IMR-90 (cell line): Measurements from ENCODE around the gene ASTN2. TPM values are rescaled to one million over a fixed set of nuclear protein-coding genes. Genes with fewer than 3 reads are reported as not detected.

Experiments
- ATAC-seq: fragments of 200-7000 bp; cut with Tn5 transposase; 2 replicates; pipeline ENCODE4 v1.9.1; 2020; ENCODE audit warnings: low read depth, mild to moderate bottlenecking, moderate library complexity
- BruUV-seq: library from RNA; stranded (reverse); fragments of 400-500 nt; replicated peaks from 2 replicates; lab custom pipeline; 2021; lab: Mats Ljungman, UMichigan
- CTCF ChIA-PET: fragments of 300-600 bp; formaldehyde crosslinking; extraction: SDS; loops from one replicate; lab custom pipeline; 2021; ENCODE audit warnings: antibody characterized with exemption; lab: Yijun Ruan, JAX
- POLR2A ChIA-PET: fragments of 300-600 bp; sonication (Branson Sonifier 250); formaldehyde crosslinking; loops from one replicate; lab custom pipeline; 2022; ENCODE audit warnings: antibody characterized with exemption; ENCODE audit not compliant: unreplicated experiment; lab: Charles Lee
- DNase-seq: peaks from one replicate; pipeline ENCODE4 v3.0.0; 2013
- H2AFZ ChIP-seq: replicated peaks from 2 replicates; pipeline ENCODE3; 2013; ENCODE audit warnings: low read length, mild to moderate bottlenecking; ENCODE audit not compliant: poor library complexity
- H2AK5ac ChIP-seq: 2 replicates; pipeline ENCODE4 v1.6.1; 2013; ENCODE audit warnings: low read depth, low read length, inconsistent platforms
- H2AK9ac ChIP-seq: replicated peaks from 2 replicates; pipeline ENCODE3; 2013; ENCODE audit warnings: mild to moderate bottlenecking, low read depth, low read length, moderate library complexity; ENCODE audit not compliant: poor library complexity
- H2BK120ac ChIP-seq: 2 replicates; pipeline ENCODE4 v1.6.1; 2013; ENCODE audit warnings: low read depth, low read length, inconsistent platforms
- H2BK15ac ChIP-seq: 3 replicates; pipeline ENCODE4 v1.6.1; 2013; ENCODE audit warnings: low read depth, low read length, inconsistent platforms
- H2BK20ac ChIP-seq: 2 replicates; pipeline ENCODE4 v1.6.1; 2013; ENCODE audit warnings: low read depth, mild to moderate bottlenecking, inconsistent platforms, low read length, moderate library complexity
- H2BK5ac ChIP-seq: 2 replicates; pipeline ENCODE4 v1.6.1; 2013; ENCODE audit warnings: mild to moderate bottlenecking, low read depth, low read length, inconsistent platforms; ENCODE audit not compliant: poor library complexity, severe bottlenecking
- H3K14ac ChIP-seq: replicated peaks from 2 replicates; pipeline ENCODE4 v1.6.1; 2013; ENCODE audit warnings: low read depth, low read length, inconsistent platforms
- H3K18ac ChIP-seq: 2 replicates; pipeline ENCODE4 v1.6.1; 2013; ENCODE audit warnings: low read depth, low read length, control low read depth
- H3K23ac ChIP-seq: 2 replicates; pipeline ENCODE4 v1.6.1; 2013; ENCODE audit warnings: low read depth, low read length, inconsistent platforms
- H3K27ac ChIP-seq: 2 replicates; pipeline ENCODE4 v1.5.1; 2013; ENCODE audit warnings: mild to moderate bottlenecking, control low read depth, low read length; ENCODE audit not compliant: insufficient read depth
- H3K27me3 ChIP-seq: 2 replicates; pipeline ENCODE4 v1.6.1; 2013; ENCODE audit warnings: low read length; ENCODE audit not compliant: control insufficient read depth, insufficient read depth
- H3K36me3 ChIP-seq: 2 replicates; pipeline ENCODE4 v1.6.1; 2013; ENCODE audit warnings: low read length, mixed read lengths; ENCODE audit not compliant: control insufficient read depth, insufficient read depth
- H3K4ac ChIP-seq: 2 replicates; pipeline ENCODE4 v1.6.1; 2013; ENCODE audit warnings: low read depth, low read length, inconsistent platforms
- H3K4me1 ChIP-seq: 2 replicates; pipeline ENCODE4 v1.6.1; 2013; ENCODE audit warnings: low read length, mixed read lengths; ENCODE audit not compliant: control insufficient read depth, insufficient read depth
- H3K4me2 ChIP-seq: 2 replicates; pipeline ENCODE4 v1.6.1; 2013; ENCODE audit warnings: low read depth, mild to moderate bottlenecking, control low read depth, low read length, moderate library complexity
- H3K4me3 ChIP-seq: 2 replicates; pipeline ENCODE4 v1.5.1; 2013; ENCODE audit warnings: low read depth, mild to moderate bottlenecking, control low read depth, low read length, moderate library complexity; ENCODE audit not compliant: insufficient read depth
- H3K56ac ChIP-seq: 2 replicates; pipeline ENCODE4 v1.6.1; 2013; ENCODE audit warnings: low read length, inconsistent platforms; ENCODE audit not compliant: insufficient read depth; ENCODE audit errors: extremely low read depth
- H3K79me1 ChIP-seq, 2 experiments: 2 replicates each; pipeline ENCODE4 v1.6.1; 2013; ENCODE audit warnings: low read length in 2 of 2, inconsistent platforms in 1 of 2, low read depth in 1 of 2
- H3K9ac ChIP-seq: 2 replicates; pipeline ENCODE4 v1.6.1; 2013; ENCODE audit warnings: low read depth, low read length, control low read depth
- H3K9me1 ChIP-seq: 2 replicates; pipeline ENCODE4 v1.6.1; 2013; ENCODE audit warnings: low read length, inconsistent platforms; ENCODE audit not compliant: insufficient read depth
- H3K9me3 ChIP-seq: 2 replicates; pipeline ENCODE4 v1.6.1; 2013; ENCODE audit warnings: low read length; ENCODE audit not compliant: control insufficient read depth, insufficient read depth
- H4K20me1 ChIP-seq: 2 replicates; pipeline ENCODE4 v1.6.1; 2013; ENCODE audit warnings: low read length, inconsistent platforms; ENCODE audit not compliant: insufficient read depth
- H4K5ac ChIP-seq: 2 replicates; pipeline ENCODE4 v1.6.1; 2013; ENCODE audit warnings: mild to moderate bottlenecking, low read depth, low read length, control low read depth
- H4K8ac ChIP-seq, 2 experiments: 2 replicates each; pipeline ENCODE4 v1.6.1; 2013; ENCODE audit warnings: low read depth in 2 of 2, low read length in 2 of 2, control low read depth in 1 of 2, inconsistent platforms in 1 of 2
- H4K91ac ChIP-seq: 2 replicates; pipeline ENCODE4 v1.6.1; 2013; ENCODE audit warnings: low read depth, low read length, inconsistent platforms; ENCODE audit not compliant: insufficient read depth
- BHLHE40 ChIP-seq: fragments of 150-350 bp; IDR thresholded peaks from 2 replicates; pipeline ENCODE4 v1.6.1; 2016; ENCODE audit warnings: mild to moderate bottlenecking, low read depth, low read length
- CEBPB ChIP-seq: IDR thresholded peaks from 2 replicates; pipeline ENCODE4 v1.6.1; 2012; ENCODE audit warnings: low read depth, low read length, improper control_type of control experiment
- CHD1 ChIP-seq: IDR thresholded peaks from 2 replicates; pipeline ENCODE4 v1.6.1; 2012; ENCODE audit warnings: low read depth, low read length, improper control_type of control experiment
- FOS ChIP-seq: fragments of 150-350 bp; IDR thresholded peaks from 2 replicates; pipeline ENCODE4 v1.6.1; 2016; ENCODE audit warnings: low read depth, low read length
- MAFK ChIP-seq: IDR thresholded peaks from 2 replicates; pipeline ENCODE4 v1.6.1; 2012; ENCODE audit warnings: low read depth, low read length, improper control_type of control experiment
- MAZ ChIP-seq: IDR thresholded peaks from 2 replicates; pipeline ENCODE4 v1.6.1; 2012; ENCODE audit warnings: low read depth, mild to moderate bottlenecking, low read length, improper control_type of control experiment, moderate library complexity, borderline replicate concordance
- MXI1 ChIP-seq: IDR thresholded peaks from 2 replicates; pipeline ENCODE4 v1.6.1; 2012; ENCODE audit warnings: low read depth, mild to moderate bottlenecking, low read length, moderate library complexity, borderline replicate concordance
- NFE2L2 ChIP-seq: fragments of 150-350 bp; IDR thresholded peaks from 2 replicates; pipeline ENCODE4 v1.6.1; 2016; ENCODE audit warnings: low read depth, mild to moderate bottlenecking, low read length
- POLR2A ChIP-seq: IDR thresholded peaks from 2 replicates; pipeline ENCODE4 v1.6.1; 2012; ENCODE audit warnings: mild to moderate bottlenecking, low read depth, low read length
- RAD21 ChIP-seq: IDR thresholded peaks from 2 replicates; pipeline ENCODE4 v1.6.1; 2012; ENCODE audit warnings: low read length, improper control_type of control experiment
- RCOR1 ChIP-seq: IDR thresholded peaks from 2 replicates; pipeline ENCODE4 v1.6.1; 2012; ENCODE audit warnings: mild to moderate bottlenecking, low read length, improper control_type of control experiment; ENCODE audit not compliant: insufficient replicate concordance
- RFX5 ChIP-seq: IDR thresholded peaks from 2 replicates; pipeline ENCODE4 v1.8.0; 2012; ENCODE audit warnings: low read depth, mild to moderate bottlenecking, low read length, moderate library complexity
- SMC3 ChIP-seq: fragments of 150-350 bp; IDR thresholded peaks from 2 replicates; pipeline ENCODE4 v1.6.1; 2016; ENCODE audit warnings: low read depth, mild to moderate bottlenecking, antibody characterized with exemption, low read length, moderate library complexity
- WGBS, 2 experiments: methylation state at CpG; one replicate each; pipeline versions ENCODE4 v1.1.5 to v1.1.7; 2013; ENCODE audit warnings: missing lambda C conversion rate in 2 of 2; ENCODE audit not compliant: insufficient read length in 1 of 2; ENCODE audit errors: extremely low coverage in 2 of 2; 5-methylcytosine and 5-hydroxymethylcytosine counted together
- dilution Hi-C: fragments of 300-500 bp; cut with HindIII; formaldehyde crosslinking; loops from one replicate; pipeline ENCODE4 v1.14.3; 2018; ENCODE audit warnings: low sequenced_read_pairs; ENCODE audit not compliant: unreplicated experiment
- in situ Hi-C: fragments of 300-500 bp; cut with MboI; formaldehyde crosslinking; loops from 3 replicates; pipeline ENCODE4 v1.14.3; 2019; ENCODE audit warnings: low sequenced_read_pairs, inconsistent platforms, mixed read lengths
- intact Hi-C: fragments of 100-400 bp; cut with micrococcal nuclease; formaldehyde crosslinking; loops from 2 replicates; pipeline ENCODE4 v1.10.0; 2022
- polyA plus RNA-seq, 3 experiments: library from polyadenylated mRNA; depleted of rRNA; stranded (reverse); fragments of >200 nt; gene quantifications; 2 replicates each; pipeline ENCODE4 v1.2.3, GENCODE V29; 2012; ENCODE audit warnings: low replicate concordance in 1 of 3
- total RNA-seq: library from RNA; depleted of rRNA; stranded (reverse); fragments of >200 nt; gene quantifications from 2 replicates; pipeline ENCODE4 v1.2.3, GENCODE V29; 2012
- TF ChIP-seq, protein P1 (sequence below): fragments of 150-350 bp; IDR thresholded peaks from 2 replicates; pipeline ENCODE4 v1.6.1; 2016; ENCODE audit warnings: low read depth, mild to moderate bottlenecking, low read length, moderate library complexity, borderline replicate concordance
- TF ChIP-seq, protein P2 (sequence below): fragments of 150-350 bp; IDR thresholded peaks from 2 replicates; pipeline ENCODE4 v1.6.1; 2017; ENCODE audit warnings: mild to moderate bottlenecking, antibody characterized with exemption, low read length, low read depth
- TF ChIP-seq, protein P3 (sequence below): conservative IDR thresholded peaks from 2 replicates; pipeline ENCODE4 v1.5.1; 2012; ENCODE audit warnings: mild to moderate bottlenecking, low read depth, low read length, improper control_type of control experiment

Gene ASTN2
- total and polyA plus RNA-seq, 2 of the 4 experiments (the other 2 are of a cell fraction), result 3.8 to 6.8 TPM

DNA sequence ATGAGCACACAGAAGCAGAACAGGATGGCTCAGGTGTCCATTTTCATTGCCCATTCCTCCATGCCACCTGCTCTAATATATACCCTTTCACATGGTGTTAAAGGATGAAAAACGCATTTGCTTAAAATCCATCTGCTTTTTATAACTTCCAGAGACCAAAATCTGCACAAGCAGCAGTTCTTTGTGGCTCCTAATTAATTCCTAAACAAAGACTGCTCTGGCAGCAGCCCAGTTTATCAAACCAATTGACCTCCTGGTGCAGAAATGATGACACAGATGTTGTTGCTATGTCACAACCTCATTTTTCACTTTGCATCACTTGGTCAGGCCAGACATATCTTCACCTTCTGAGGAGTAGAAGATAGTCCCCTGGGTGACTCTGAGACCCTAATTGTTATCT is 141.2 kb downstream of the ASTN2 start:
- no peaks in the 10 kb centered on the region for H3K27me3 ChIP-seq
- H4K91ac ChIP-seq, result no peak overlapping the region
- no peak for TF ChIP-seq RCOR1
- TF ChIP-seq RFX5, result no peak
- TF ChIP-seq CHD1, result no peak
- TF ChIP-seq, protein P1, sequence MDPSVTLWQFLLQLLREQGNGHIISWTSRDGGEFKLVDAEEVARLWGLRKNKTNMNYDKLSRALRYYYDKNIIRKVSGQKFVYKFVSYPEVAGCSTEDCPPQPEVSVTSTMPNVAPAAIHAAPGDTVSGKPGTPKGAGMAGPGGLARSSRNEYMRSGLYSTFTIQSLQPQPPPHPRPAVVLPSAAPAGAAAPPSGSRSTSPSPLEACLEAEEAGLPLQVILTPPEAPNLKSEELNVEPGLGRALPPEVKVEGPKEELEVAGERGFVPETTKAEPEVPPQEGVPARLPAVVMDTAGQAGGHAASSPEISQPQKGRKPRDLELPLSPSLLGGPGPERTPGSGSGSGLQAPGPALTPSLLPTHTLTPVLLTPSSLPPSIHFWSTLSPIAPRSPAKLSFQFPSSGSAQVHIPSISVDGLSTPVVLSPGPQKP, result no peak
- TF ChIP-seq MAFK, result no peak
- TF ChIP-seq SMC3, result no peak
- TF ChIP-seq NFE2L2, result no peak
- TF ChIP-seq, protein P2, sequence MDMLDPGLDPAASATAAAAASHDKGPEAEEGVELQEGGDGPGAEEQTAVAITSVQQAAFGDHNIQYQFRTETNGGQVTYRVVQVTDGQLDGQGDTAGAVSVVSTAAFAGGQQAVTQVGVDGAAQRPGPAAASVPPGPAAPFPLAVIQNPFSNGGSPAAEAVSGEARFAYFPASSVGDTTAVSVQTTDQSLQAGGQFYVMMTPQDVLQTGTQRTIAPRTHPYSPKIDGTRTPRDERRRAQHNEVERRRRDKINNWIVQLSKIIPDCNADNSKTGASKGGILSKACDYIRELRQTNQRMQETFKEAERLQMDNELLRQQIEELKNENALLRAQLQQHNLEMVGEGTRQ, result no peak
- no peak for TF ChIP-seq FOS
- TF ChIP-seq POLR2A, result no peak
- TF ChIP-seq, protein P3, sequence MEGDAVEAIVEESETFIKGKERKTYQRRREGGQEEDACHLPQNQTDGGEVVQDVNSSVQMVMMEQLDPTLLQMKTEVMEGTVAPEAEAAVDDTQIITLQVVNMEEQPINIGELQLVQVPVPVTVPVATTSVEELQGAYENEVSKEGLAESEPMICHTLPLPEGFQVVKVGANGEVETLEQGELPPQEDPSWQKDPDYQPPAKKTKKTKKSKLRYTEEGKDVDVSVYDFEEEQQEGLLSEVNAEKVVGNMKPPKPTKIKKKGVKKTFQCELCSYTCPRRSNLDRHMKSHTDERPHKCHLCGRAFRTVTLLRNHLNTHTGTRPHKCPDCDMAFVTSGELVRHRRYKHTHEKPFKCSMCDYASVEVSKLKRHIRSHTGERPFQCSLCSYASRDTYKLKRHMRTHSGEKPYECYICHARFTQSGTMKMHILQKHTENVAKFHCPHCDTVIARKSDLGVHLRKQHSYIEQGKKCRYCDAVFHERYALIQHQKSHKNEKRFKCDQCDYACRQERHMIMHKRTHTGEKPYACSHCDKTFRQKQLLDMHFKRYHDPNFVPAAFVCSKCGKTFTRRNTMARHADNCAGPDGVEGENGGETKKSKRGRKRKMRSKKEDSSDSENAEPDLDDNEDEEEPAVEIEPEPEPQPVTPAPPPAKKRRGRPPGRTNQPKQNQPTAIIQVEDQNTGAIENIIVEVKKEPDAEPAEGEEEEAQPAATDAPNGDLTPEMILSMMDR, result no peak
- no peak for TF ChIP-seq CEBPB
- no peak for TF ChIP-seq MXI1
- TF ChIP-seq MAZ, result no peak
- no peak for TF ChIP-seq RAD21
- no peak for TF ChIP-seq BHLHE40
- no peaks in the 10 kb centered on the region for H3K9me1 ChIP-seq
- H3K4me3 ChIP-seq, result no peak overlapping the region
- no peak overlapping the region for H2AK5ac ChIP-seq
- H3K36me3 ChIP-seq, result no peaks in the 10 kb centered on the region
- ATAC-seq (no peak), DNase-seq (no peak)
- no peak overlapping the region for H2AFZ ChIP-seq
- in situ Hi-C loops (no loop called here), intact Hi-C loops (no loop called here), dilution Hi-C loops (no loop called here)
- no peak overlapping the region for H2AK9ac ChIP-seq
- H3K4ac ChIP-seq, result no peak overlapping the region
- H3K9ac ChIP-seq, result no peak overlapping the region
- H4K8ac ChIP-seq, result no peak overlapping the region
- no peaks in the 10 kb centered on the region for H3K79me1 ChIP-seq
- H3K4me2 ChIP-seq, result no peak overlapping the region
- no TSS peak for BruUV-seq
- H4K20me1 ChIP-seq, result no peaks in the 10 kb centered on the region
- no CpG with 5 or more reads among the region's 1 CpG for WGBS, 2 experiments
- no peak overlapping the region for H3K18ac ChIP-seq
- H3K9me3 ChIP-seq, result 0 out of 2 replicates have a peak, but pooled peaks cover 2% of the 10 kb centered on the region
- H2BK15ac ChIP-seq, result no peak overlapping the region
- ChIA-PET CTCF (no interaction called here), POLR2A (no interaction called here)
- H3K27ac ChIP-seq, result no peak overlapping the region
- no peak overlapping the region for H2BK5ac ChIP-seq
- H3K56ac ChIP-seq, result no peak overlapping the region
- H3K23ac ChIP-seq, result no peak overlapping the region
- H2BK20ac ChIP-seq, result no peak overlapping the region
- no peak overlapping the region for H2BK120ac ChIP-seq
- H4K5ac ChIP-seq, result no peak overlapping the region
- no peak overlapping the region for H3K14ac ChIP-seq
- H3K4me1 ChIP-seq, result no peaks in the 10 kb centered on the region
